Hepatocyte (in vitro differentiated cells): ENCODE results near the gene SLCO2B1. TPM values are rescaled to one million over a fixed set of nuclear protein-coding genes. Genes with fewer than 3 reads are reported as not detected.

ENCODE experiments used
- DNase-seq: peaks from one replicate; pipeline ENCODE4 v3.0.0-alpha.2; 2016; ENCODE audit warnings: low spot score
- H2AFZ ChIP-seq: fragments of 200-600 bp; sonication (generic); 2 replicates; pipeline ENCODE4 v1.6.0; 2016; ENCODE audit warnings: antibody characterized with exemption, mild to moderate bottlenecking
- H3K27ac ChIP-seq: fragments of 200-600 bp; sonication (generic); 2 replicates; pipeline ENCODE4 v1.5.1; 2016; ENCODE audit warnings: mild to moderate bottlenecking
- H3K27me3 ChIP-seq: fragments of 200-600 bp; sonication (generic); 2 replicates; pipeline ENCODE4 v1.6.1; 2016
- H3K36me3 ChIP-seq: fragments of 200-600 bp; sonication (generic); replicated peaks from 2 replicates; pipeline ENCODE4 v1.5.1; 2016; ENCODE audit warnings: low read depth; ENCODE audit not compliant: insufficient read depth
- H3K4me1 ChIP-seq: fragments of 200-600 bp; sonication (generic); 2 replicates; pipeline ENCODE4 v1.5.1; 2016; ENCODE audit warnings: mild to moderate bottlenecking, moderate library complexity; ENCODE audit not compliant: insufficient read depth
- H3K4me2 ChIP-seq: fragments of 200-600 bp; sonication (generic); 2 replicates; pipeline ENCODE4 v1.6.0; 2016
- H3K4me3 ChIP-seq: fragments of 200-600 bp; sonication (generic); 2 replicates; pipeline ENCODE4 v1.5.1; 2016; ENCODE audit warnings: mild to moderate bottlenecking
- H3K79me2 ChIP-seq: fragments of 200-600 bp; sonication (generic); 2 replicates; pipeline ENCODE4 v1.6.0; 2017; ENCODE audit warnings: mild to moderate bottlenecking
- H3K9me2 ChIP-seq: fragments of 200-600 bp; sonication (generic); replicated peaks from 2 replicates; pipeline ENCODE4 v1.6.0; 2017; ENCODE audit warnings: mild to moderate bottlenecking; ENCODE audit not compliant: insufficient read depth
- H3K9me3 ChIP-seq: fragments of 200-600 bp; sonication (generic); 2 replicates; pipeline ENCODE4 v1.5.1; 2016; ENCODE audit warnings: low read depth, mild to moderate bottlenecking
- H4K20me1 ChIP-seq: fragments of 200-600 bp; sonication (generic); 2 replicates; pipeline ENCODE4 v1.6.0; 2016; ENCODE audit warnings: mild to moderate bottlenecking; ENCODE audit not compliant: insufficient read depth, poor library complexity, severe bottlenecking
- EZH2 ChIP-seq: fragments of 200-600 bp; sonication (generic); IDR thresholded peaks from 2 replicates; pipeline ENCODE4 v1.6.1; 2016; ENCODE audit warnings: antibody characterized with exemption, mild to moderate bottlenecking, borderline replicate concordance
- EZH2phosphoT487 ChIP-seq: fragments of 200-600 bp; sonication (generic); IDR thresholded peaks from one replicate; pipeline ENCODE4 v1.6.1; 2018; ENCODE audit warnings: antibody characterized with exemption, mild to moderate bottlenecking, low read depth, moderate library complexity; ENCODE audit not compliant: unreplicated experiment, severe bottlenecking
- WGBS: methylation state at CpG from one replicate; pipeline ENCODE4 v1.1.6; 2016; ENCODE audit warnings: low lambda C conversion rate; ENCODE audit errors: missing lambda C conversion rate; 5-methylcytosine and 5-hydroxymethylcytosine counted together
- polyA plus RNA-seq: library from polyadenylated mRNA; unstranded; fragments of >200 nt; fragmentation: Nextera tagmentation; extraction: Ambion mirVana; gene quantifications from 2 replicates; pipeline ENCODE4 v1.2.1, GENCODE V29; 2016
- total RNA-seq: library from RNA; depleted of rRNA; stranded (reverse); fragments of >200 nt; gene quantifications from 2 replicates; pipeline ENCODE4 v1.2.3, GENCODE V29; 2014
- TF ChIP-seq, protein P1 (sequence below): fragments of 200-600 bp; sonication (generic); IDR thresholded peaks from 2 replicates; pipeline ENCODE4 v1.5.1; 2016; ENCODE audit warnings: antibody characterized with exemption, mild to moderate bottlenecking; ENCODE audit not compliant: poor library complexity

Gene SLCO2B1
- total and polyA plus RNA-seq, 2 experiments from 2014 or later = 51.6 to 79.2 TPM

DNA sequence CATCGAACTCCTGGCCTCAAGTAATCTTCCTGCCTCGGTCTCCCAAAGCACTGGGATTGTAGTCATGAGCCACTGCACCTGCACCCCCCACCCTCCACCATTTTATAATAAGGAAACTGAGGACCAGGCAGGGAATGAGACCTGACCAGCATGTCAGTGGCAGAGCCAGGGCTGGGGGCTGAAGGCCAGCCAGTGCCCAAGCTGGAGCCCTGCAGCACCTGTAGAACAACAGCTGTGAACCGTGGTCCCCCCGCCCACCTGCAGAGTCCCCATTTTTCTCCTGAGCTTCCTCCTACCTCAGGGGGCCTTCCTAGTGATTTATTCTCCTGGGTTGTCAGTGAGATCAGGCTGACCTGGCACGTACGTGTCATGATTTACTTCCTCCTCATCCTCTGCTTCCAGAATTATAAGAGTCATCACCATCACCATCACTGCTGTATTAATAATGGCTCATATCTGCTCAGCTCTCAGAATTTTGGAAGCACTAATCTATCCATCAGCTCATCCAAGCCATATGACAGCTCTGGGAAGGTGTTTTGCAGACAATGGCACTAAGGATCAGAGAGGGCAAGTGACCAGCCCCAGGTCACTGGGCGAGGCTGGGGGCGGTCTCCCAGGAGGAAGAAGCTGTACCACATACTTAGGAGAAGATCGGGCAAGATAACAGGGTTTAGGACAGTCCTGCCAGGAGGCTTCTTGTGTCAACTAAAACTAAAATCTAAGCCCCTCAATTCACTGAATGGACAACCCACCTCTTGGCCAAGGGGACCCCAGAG, 5.5 kb upstream of the SLCO2B1 start:
- Histone ChIP-seq H3K27me3 (no peaks in the 10 kb centered on the region), H2AFZ (no peak overlapping the region), H3K4me3 (no peak overlapping the region), H3K9me2 (no peaks in the 10 kb centered on the region), H3K4me2 (no peak overlapping the region), H3K4me1 (peaks cover 27% of the 10 kb centered on the region), H3K36me3 (no peaks in the 10 kb centered on the region), H3K9me3 (no peaks in the 10 kb centered on the region), H3K27ac (peak overlapping the region; percentile 31), H3K79me2 (no peaks in the 10 kb centered on the region), H4K20me1 (no peaks in the 10 kb centered on the region)
- 73% methylated on average over 9 of the region's 9 CpGs for WGBS
- DNase-seq = no peak
- TF ChIP-seq EZH2phosphoT487 = no peak
- TF ChIP-seq, protein P1, sequence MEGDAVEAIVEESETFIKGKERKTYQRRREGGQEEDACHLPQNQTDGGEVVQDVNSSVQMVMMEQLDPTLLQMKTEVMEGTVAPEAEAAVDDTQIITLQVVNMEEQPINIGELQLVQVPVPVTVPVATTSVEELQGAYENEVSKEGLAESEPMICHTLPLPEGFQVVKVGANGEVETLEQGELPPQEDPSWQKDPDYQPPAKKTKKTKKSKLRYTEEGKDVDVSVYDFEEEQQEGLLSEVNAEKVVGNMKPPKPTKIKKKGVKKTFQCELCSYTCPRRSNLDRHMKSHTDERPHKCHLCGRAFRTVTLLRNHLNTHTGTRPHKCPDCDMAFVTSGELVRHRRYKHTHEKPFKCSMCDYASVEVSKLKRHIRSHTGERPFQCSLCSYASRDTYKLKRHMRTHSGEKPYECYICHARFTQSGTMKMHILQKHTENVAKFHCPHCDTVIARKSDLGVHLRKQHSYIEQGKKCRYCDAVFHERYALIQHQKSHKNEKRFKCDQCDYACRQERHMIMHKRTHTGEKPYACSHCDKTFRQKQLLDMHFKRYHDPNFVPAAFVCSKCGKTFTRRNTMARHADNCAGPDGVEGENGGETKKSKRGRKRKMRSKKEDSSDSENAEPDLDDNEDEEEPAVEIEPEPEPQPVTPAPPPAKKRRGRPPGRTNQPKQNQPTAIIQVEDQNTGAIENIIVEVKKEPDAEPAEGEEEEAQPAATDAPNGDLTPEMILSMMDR = no peak
- TF ChIP-seq EZH2 = no peak

DNA sequence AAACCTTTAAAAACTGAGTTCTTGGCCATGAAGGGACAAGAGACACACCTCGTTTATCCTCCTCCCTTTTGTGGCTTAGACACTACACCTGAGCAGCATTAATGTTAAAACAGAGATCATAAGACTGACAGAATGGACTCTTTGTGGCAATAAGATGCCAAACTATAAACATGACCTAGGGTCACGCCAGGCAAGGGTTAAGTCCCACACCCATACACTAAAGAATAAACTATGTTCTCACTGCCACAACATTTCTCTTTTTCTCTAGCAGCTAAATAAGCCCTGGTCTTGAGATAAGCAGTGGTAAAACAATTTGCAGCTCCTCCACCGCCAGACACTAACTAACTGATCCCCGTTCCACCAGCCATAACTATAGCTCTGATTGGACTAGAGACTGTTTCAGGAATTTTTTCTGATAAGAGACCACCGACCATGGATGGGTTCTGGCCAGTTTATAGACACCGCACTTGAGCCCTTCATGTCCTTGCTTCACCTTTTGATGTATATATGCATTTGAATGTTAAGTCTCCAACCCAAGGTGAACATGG, 4.9 kb upstream of the SLCO2B1 start:
- H3K9me2 ChIP-seq = no peaks in the 10 kb centered on the region
- DNase-seq = no peak
- H3K27me3 ChIP-seq = no peaks in the 10 kb centered on the region
- H2AFZ ChIP-seq = no peak overlapping the region
- no peaks in the 10 kb centered on the region for H3K36me3 ChIP-seq
- WGBS = 18% methylated on average over 6 of the region's 6 CpGs
- H3K79me2 ChIP-seq = no peaks in the 10 kb centered on the region
- no peak overlapping the region for H3K4me3 ChIP-seq
- peak overlapping the region; percentile 37 for H3K27ac ChIP-seq
- no peak overlapping the region for H3K4me2 ChIP-seq
- H3K9me3 ChIP-seq = no peaks in the 10 kb centered on the region
- peaks cover 31% of the 10 kb centered on the region for H3K4me1 ChIP-seq
- TF ChIP-seq EZH2 = no peak
- TF ChIP-seq, protein P1 = no peak
- TF ChIP-seq EZH2phosphoT487 = no peak
- no peaks in the 10 kb centered on the region for H4K20me1 ChIP-seq

DNA sequence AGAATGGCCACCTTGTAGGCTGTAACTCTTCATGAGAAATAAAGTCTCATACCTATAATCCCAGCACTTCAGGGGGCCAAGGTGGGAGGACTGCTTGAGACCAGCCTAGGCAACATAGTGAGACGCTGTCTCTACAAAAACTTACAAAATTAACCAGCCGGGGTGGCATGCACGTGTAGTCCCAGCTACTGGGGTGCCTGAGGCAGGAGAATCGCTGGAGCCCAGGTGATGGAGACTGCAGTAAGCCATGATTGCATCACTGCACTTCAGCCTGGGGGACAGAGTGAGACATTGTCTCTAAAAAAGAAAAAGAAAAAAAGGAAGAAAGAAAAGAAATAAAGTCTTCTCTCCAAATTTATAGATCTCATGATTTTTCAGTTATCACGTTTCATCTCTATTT, 4.2 kb upstream of the SLCO2B1 start:
- Histone ChIP-seq H2AFZ (no peak overlapping the region), H3K79me2 (no peaks in the 10 kb centered on the region), H3K9me2 (no peaks in the 10 kb centered on the region), H3K9me3 (no peaks in the 10 kb centered on the region), H3K4me2 (no peak overlapping the region), H3K27me3 (no peaks in the 10 kb centered on the region), H3K4me3 (no peak overlapping the region), H3K36me3 (no peaks in the 10 kb centered on the region), H3K4me1 (peaks cover 31% of the 10 kb centered on the region), H4K20me1 (no peaks in the 10 kb centered on the region), H3K27ac (peak overlapping the region; percentile 37)
- no peak for DNase-seq
- TF ChIP-seq, protein P1 = no peak
- TF ChIP-seq EZH2phosphoT487 (no peak), EZH2 (no peak)
- 62% methylated on average over 5 of the region's 5 CpGs for WGBS
